Type B pancreatic cell (in vitro differentiated cells): ENCODE results near the gene KRT7. TPM values are rescaled to one million over a fixed set of nuclear protein-coding genes. Genes with fewer than 3 reads are reported as not detected.
A peak's percentile ranks its signal among the peaks of the same experiment; 100 is the strongest.

Source experiments
- DNase-seq: peaks from one replicate; pipeline ENCODE4 v3.0.0; 2021; ENCODE audit warnings: mixed read lengths; ENCODE audit not compliant: unreplicated experiment; ENCODE audit errors: extremely low spot score
- H3K27ac Mint-ChIP-seq: 2 replicates; pipeline ENCODE4 v1.8.0; 2021; ENCODE audit warnings: mild to moderate bottlenecking, mixed read lengths
- H3K27me3 Mint-ChIP-seq: 2 replicates; pipeline ENCODE4 v1.8.0; 2021; ENCODE audit warnings: mixed read lengths
- H3K36me3 Mint-ChIP-seq: 2 replicates; pipeline ENCODE4 v1.8.0; 2021; ENCODE audit warnings: mixed read lengths
- H3K4me1 Mint-ChIP-seq: one replicate; pipeline ENCODE4 v1.8.0; 2021; ENCODE audit warnings: mixed read lengths; ENCODE audit not compliant: unreplicated experiment
- H3K4me3 Mint-ChIP-seq: 2 replicates; pipeline ENCODE4 v1.8.0; 2021; ENCODE audit warnings: mild to moderate bottlenecking, mixed read lengths
- H3K9me3 Mint-ChIP-seq: 2 replicates; pipeline ENCODE4 v1.8.0; 2021; ENCODE audit warnings: mixed read lengths
- CTCF ChIP-seq: fragments of 200-600 bp; sonication (generic); conservative IDR thresholded peaks from 2 replicates; pipeline ENCODE4 v1.5.0; 2021; ENCODE audit warnings: antibody characterized with exemption, mild to moderate bottlenecking
- total RNA-seq: library from RNA; stranded (reverse); gene quantifications from 2 replicates; pipeline ENCODE4 v1.2.1, GENCODE V29; 2021; ENCODE audit warnings: low replicate concordance

KRT7 gene
- total RNA-seq, 1 donor from 2014 or later, result 125 TPM

- H3K4me3 Mint-ChIP-seq, result peak overlapping the region; percentile 88
- H3K27ac Mint-ChIP-seq, result peak overlapping the region; percentile 75
- DNase-seq, result no peak
- no peak for TF ChIP-seq CTCF
- peaks cover 54% of the 10 kb centered on the region for H3K27me3 Mint-ChIP-seq
- peaks cover 27% of the 10 kb centered on the region for H3K4me1 Mint-ChIP-seq
- no peaks in the 10 kb centered on the region for H3K9me3 Mint-ChIP-seq
- H3K36me3 Mint-ChIP-seq, result no peaks in the 10 kb centered on the region
Observed at GRCh38 chr12:52231305-52232202, 1.5 kb upstream of the KRT7 start.

GRCh38 chr12:52232203-52232673 lies 805 bp upstream of the KRT7 start:
- no peaks in the 10 kb centered on the region for H3K9me3 Mint-ChIP-seq
- H3K36me3 Mint-ChIP-seq, result no peaks in the 10 kb centered on the region
- no peak for TF ChIP-seq CTCF
- peaks cover 27% of the 10 kb centered on the region for H3K4me1 Mint-ChIP-seq
- H3K27ac Mint-ChIP-seq, result peak overlapping the region; percentile 75
- H3K4me3 Mint-ChIP-seq, result peak overlapping the region; percentile 88
- DNase-seq, result no peak
- peaks cover 54% of the 10 kb centered on the region for H3K27me3 Mint-ChIP-seq

GRCh38 chr12:52233462-52234207 lies 592 bp downstream of the KRT7 start:
- Mint-ChIP-seq H3K36me3 (no peaks in the 10 kb centered on the region), H3K4me3 (peak overlapping the region; percentile 88), H3K9me3 (no peaks in the 10 kb centered on the region), H3K27me3 (peaks cover 51% of the 10 kb centered on the region), H3K4me1 (peaks cover 28% of the 10 kb centered on the region), H3K27ac (peak overlapping the region; percentile 72)
- TF ChIP-seq CTCF, result no peak
- DNase-seq, result no peak

- Mint-ChIP-seq H3K4me1 (peaks cover 35% of the 10 kb centered on the region), H3K27me3 (peaks cover 51% of the 10 kb centered on the region), H3K4me3 (peak overlapping the region; percentile 74), H3K9me3 (no peaks in the 10 kb centered on the region), H3K27ac (peak overlapping the region; percentile 58), H3K36me3 (no peaks in the 10 kb centered on the region)
- TF ChIP-seq CTCF, result no peak
- no peak for DNase-seq
Observed at GRCh38 chr12:52234223-52234810, 1.3 kb downstream of the KRT7 start.

GRCh38 chr12:52235001-52235764 lies 2.1 kb downstream of the KRT7 start:
- H3K27ac Mint-ChIP-seq, result peak overlapping the region; percentile 63
- no peaks in the 10 kb centered on the region for H3K9me3 Mint-ChIP-seq
- H3K27me3 Mint-ChIP-seq, result peaks cover 44% of the 10 kb centered on the region
- H3K36me3 Mint-ChIP-seq, result no peaks in the 10 kb centered on the region
- DNase-seq, result no peak
- TF ChIP-seq CTCF, result no peak
- peaks cover 35% of the 10 kb centered on the region for H3K4me1 Mint-ChIP-seq
- peak overlapping the region; percentile 74 for H3K4me3 Mint-ChIP-seq
